LNCAP (cell line): ENCODE results near the gene ZFHX2.
A peak's percentile ranks its signal among the peaks of the same experiment; 100 is the strongest.

ENCODE experiments used
- TF ChIP-seq, protein P1 (sequence below): fragments of 450-650 bp; IDR thresholded peaks from 2 replicates; pipeline ENCODE4 v1.5.1; 2017; ENCODE audit warnings: mild to moderate bottlenecking

ZFHX2 gene

DNA sequence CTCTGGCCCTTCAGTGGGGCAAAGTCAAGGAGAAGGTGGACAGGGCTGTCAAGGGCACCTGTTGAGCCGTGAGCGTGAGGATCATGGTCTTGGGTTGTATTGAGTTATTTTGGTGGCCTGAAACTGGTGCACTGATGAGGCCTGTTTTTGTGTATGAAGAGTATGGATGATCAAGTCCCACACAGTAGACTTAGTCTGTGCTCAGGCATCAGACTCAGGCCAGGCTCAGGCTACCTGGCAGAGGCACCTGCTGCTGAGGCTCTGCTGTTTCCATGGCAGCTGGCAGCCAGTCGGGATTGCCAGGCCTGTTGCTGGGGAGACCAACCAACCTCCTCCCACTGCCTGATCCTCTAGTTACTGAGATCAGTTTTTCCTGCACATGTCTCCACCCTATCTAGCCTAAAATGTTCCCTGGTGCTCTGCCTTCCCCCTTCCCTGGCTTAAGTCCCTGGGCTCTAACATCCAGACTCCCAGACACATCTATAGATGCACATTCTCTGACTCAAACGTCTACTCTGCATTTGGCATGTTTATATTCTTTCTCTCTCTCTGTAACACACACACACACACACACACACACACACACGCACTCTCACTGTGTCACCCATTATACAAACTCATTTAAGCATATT lies 21.9 kb upstream of the ZFHX2 start:
- TF ChIP-seq, protein P1, sequence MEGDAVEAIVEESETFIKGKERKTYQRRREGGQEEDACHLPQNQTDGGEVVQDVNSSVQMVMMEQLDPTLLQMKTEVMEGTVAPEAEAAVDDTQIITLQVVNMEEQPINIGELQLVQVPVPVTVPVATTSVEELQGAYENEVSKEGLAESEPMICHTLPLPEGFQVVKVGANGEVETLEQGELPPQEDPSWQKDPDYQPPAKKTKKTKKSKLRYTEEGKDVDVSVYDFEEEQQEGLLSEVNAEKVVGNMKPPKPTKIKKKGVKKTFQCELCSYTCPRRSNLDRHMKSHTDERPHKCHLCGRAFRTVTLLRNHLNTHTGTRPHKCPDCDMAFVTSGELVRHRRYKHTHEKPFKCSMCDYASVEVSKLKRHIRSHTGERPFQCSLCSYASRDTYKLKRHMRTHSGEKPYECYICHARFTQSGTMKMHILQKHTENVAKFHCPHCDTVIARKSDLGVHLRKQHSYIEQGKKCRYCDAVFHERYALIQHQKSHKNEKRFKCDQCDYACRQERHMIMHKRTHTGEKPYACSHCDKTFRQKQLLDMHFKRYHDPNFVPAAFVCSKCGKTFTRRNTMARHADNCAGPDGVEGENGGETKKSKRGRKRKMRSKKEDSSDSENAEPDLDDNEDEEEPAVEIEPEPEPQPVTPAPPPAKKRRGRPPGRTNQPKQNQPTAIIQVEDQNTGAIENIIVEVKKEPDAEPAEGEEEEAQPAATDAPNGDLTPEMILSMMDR, result no peak

DNA sequence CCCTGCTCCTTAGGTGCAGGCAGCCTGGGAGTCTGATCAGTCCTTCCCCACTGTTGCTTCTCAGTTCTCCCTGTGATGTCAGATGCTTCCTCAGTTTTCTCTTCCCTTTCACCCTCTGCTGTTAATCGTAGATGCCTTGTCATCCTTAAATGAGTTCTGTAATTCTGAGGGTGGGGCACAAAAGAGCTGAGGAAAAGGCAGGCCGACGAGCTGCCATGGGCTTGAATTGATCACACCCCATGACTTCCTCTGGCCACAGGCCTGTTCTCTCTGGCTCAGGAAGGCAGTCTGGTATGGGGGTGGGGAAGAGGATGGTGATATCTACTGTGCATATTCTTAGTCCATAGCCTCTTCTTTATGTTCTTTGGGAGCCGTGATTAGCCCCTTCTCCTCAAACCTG lies 21.3 kb upstream of the ZFHX2 start:
- TF ChIP-seq, protein P1, result no peak

DNA sequence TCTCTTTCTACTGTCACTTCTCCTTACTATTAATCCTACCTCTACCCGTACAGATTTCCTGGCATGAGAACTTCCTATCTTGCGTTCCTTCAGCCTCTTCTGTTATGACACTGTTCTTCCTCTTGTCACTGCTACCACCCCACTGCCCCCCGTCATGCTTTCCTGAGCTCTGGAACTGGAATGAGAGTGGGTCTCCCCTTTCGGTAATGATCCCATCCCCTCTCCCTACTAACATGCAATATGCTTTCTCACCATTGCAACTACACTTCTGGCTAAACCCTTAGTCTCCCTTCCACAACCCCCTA lies 20.9 kb upstream of the ZFHX2 start:
- TF ChIP-seq, protein P1, result no peak

DNA sequence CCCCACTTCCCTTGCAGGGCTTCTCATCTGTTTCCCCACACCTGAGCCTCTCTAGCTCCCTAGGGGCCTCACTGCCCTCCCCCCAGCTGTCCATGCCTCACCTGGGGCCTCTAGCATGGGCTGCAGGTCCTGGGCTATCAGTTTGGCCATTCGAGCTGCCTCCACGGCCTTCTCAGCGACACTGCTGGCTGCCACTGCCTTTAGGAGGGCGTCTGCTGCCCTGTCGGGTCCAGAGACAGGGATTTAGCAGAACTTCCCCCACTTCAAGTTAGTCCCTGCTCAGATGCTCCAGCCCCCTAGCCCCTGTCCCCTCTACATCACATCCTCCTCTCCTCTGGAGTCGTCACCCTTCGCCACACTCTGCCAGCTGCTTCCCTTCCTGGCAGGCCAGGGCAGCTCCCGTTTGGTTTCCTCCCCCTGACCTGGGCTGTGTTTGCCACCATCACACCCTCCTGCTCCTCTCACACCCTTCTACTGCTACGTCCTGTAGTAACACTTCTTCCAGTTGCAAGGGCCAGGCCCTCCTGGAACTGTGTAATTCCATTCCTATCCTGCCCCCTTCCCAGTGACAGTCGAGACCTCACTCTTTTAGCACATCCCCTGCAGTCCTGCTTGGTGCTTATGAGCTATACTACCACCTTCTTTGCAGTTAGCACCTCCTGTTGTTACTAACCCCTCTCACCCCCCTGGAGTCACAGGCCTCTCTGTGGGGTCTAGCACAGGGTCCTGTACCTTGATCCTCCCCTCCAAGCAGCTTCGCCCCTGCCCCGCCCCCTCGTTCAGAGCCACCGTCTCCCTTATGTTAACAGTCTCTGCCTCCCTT lies 20.3 kb upstream of the ZFHX2 start:
- TF ChIP-seq, protein P1, result no peak

DNA sequence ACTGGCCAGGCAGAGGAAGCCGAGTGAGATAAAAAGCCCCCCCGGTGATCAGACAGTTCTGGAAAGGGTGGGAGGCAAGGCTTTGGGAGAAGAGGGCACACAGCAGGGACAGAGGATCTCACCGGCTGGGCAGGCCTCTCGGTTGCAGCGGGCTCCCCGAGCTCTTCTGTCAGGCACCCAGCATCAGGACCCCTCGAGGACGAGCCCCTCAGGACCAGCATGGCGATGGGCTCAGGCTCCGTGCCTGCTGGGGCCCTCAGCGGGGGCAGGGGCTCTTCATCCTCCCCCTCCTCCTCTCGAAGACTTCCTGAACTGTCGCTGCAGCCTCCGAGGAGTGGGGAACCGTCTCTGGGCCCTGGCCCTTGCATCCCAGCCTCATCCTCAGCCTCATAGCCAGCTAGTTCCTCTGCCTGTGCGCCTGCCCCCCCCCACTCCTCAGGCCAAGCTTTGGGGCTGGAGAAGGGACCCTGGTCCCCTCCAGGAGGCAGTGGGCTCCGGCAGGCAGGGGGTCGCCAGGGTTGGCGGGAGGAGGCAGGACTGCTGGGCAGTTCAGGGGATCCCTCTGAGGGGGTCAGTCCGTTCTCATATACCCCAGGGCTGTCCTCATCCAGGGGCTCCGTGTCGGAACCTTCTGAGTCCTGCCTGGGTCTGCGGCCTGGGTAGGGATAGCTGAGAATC lies 19.4 kb upstream of the ZFHX2 start:
- TF ChIP-seq, protein P1, result no peak

DNA sequence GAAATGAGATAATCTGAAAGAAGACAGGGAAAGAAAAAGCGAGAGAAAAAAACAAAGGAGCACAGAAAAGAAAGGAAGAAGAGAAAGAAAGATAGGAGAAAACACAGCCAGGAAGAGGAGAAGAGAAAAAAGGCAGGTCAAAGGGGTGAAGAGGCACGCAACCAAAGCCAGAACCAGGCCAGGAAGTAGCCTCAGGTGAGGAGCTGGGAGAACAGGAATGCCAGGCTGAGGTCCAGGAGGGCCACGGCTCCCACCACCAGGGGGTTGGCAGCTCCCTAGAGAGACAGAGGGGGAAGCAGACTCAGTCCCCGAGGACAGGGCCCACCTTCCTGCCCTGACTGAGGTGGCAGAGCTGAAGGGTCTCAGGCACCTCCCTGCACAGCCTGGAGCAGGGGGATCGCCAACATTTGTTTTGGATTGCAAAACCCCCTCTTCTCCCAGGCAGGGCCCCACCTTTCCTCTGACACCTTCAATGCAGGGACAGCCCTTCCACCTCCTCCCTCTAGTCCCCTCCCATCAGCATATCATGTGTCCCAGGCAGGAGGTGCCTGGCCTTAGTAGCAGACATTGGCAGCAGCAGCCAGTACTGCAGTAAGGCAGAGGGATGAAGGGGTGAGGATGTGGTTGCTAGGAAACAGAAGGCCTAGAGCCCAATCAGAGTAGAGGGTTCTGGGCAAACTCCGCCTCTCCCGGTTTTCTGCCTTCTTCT lies 18.0 kb upstream of the ZFHX2 start:
- TF ChIP-seq, protein P1, result no peak

DNA sequence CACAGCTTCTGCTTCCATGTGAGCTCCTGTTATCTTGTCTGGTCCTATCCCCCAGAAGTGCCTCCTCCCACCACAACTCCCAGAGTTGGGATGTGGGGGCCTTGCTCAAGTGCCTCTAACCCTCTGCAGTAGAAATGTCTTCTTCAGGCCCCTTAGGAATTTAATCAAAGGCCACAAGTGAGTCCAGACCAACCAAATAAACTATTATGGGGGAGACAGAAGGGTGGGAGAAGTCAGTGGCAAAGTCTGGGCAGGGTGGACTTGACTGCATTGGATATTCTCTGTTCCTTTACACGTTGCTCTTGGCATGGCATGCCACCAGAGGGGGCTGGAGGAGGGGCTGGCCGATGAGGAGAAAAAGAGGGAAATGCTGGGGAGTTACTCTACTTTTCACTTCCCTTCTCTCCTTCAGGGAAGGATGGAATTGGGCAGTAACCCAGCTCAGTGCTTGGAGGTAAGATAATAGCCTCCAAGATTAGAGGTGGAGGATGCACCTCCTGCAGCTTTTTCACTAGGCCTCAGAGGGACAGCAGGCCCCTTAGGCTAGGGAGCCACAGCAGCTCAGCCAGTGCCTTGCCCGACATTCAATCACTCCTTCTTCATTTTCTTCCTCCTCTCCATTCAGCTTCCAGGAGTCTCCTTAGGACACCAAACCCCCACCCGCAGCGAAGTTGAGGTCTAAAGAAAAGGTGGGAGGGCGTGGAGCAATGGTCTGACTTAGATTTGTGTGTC lies 17.2 kb upstream of the ZFHX2 start:
- TF ChIP-seq, protein P1, result peak; percentile 13; the same call in 1 of the 2 replicates
